ENCODE results near the gene GADD45B.

GRCh38 chr19:2451138-2451537 is 24.8 kb upstream of the GADD45B start:
- TF ChIP-seq CTCF (conservative IDR thresholded peaks at IDR 0.05; ENCODE audit: low read depth, low read length) (no peak), FOS (IDR thresholded peaks at IDR 0.05; ENCODE audit: low read depth, low read length) (no peak), BHLHE40 (IDR thresholded peaks at IDR 0.05; ENCODE audit: low read depth, low read length) (no peak), POLR2A (IDR thresholded peaks at IDR 0.05; ENCODE audit: low read depth, low read length) (no peak), MAFK (IDR thresholded peaks at IDR 0.05; ENCODE audit: low read depth, low read length) (no peak), RCOR1 (IDR thresholded peaks at IDR 0.05; ENCODE audit: insufficient replicate concordance, low read length) (no peak), MAZ (IDR thresholded peaks at IDR 0.05; ENCODE audit: borderline replicate concordance, low read depth, low read length) (no peak), CHD1 (IDR thresholded peaks at IDR 0.05; ENCODE audit: low read depth, low read length) (no peak), SMC3 (IDR thresholded peaks at IDR 0.05; ENCODE audit: low read depth, low read length) (no peak), RAD21 (IDR thresholded peaks at IDR 0.05; ENCODE audit: low read length) (no peak), ELK1 (IDR thresholded peaks at IDR 0.05; ENCODE audit: borderline replicate concordance, low read depth, low read length) (no peak), MXI1 (IDR thresholded peaks at IDR 0.05; ENCODE audit: borderline replicate concordance, low read depth, low read length) (no peak), CEBPB (IDR thresholded peaks at IDR 0.05; ENCODE audit: low read depth, low read length) (no peak), USF2 (IDR thresholded peaks at IDR 0.05; ENCODE audit: low read depth, low read length) (no peak)

Data from IMR-90 (cell line).